ENCODE results near the gene TNFSF12. TPM values are rescaled to one million over a fixed set of nuclear protein-coding genes. Genes with fewer than 3 reads are reported as not detected.

The TNFSF12 gene
- polyA plus RNA-seq, 1 of the 3 experiments (the other 2 are of a cell fraction): 47.6 TPM

GRCh38 chr17:7587420-7588151, 38.7 kb downstream of the TNFSF12 start (continued):
- TF ChIP-seq CTCF (IDR thresholded peaks at IDR 0.05) (0 out of 2 replicates have a peak, but pooled peaks have one; percentile 6), GATA2 (CRISPR knock-in tag; IDR thresholded peaks at IDR 0.05) (no peak), TAF1 (IDR thresholded peaks at IDR 0.05; ENCODE audit: borderline replicate concordance, low read depth, low read length) (peak; percentile 51; the same call in 1 of the 2 replicates), POLR2AphosphoS5 (IDR thresholded peaks at IDR 0.05; ENCODE audit: low read depth, low read length) (no peak), MXI1 (IDR thresholded peaks at IDR 0.05; ENCODE audit: low read depth, low read length) (no peak), TCF12 (IDR thresholded peaks at IDR 0.05) (peak; percentile 48; the same call in 1 of the 2 replicates), FOXM1 (IDR thresholded peaks at IDR 0.05; ENCODE audit: low read depth) (no peak), USF1 (IDR thresholded peaks at IDR 0.05; ENCODE audit: borderline replicate concordance, low read depth) (no peak), RAD21 (IDR thresholded peaks at IDR 0.05; ENCODE audit: low read length) (no peak), YY1 (IDR thresholded peaks at IDR 0.05; ENCODE audit: low read depth) (no peak; the same call in 1 of the 2 replicates), RFX5 (IDR thresholded peaks at IDR 0.05; ENCODE audit: low read length) (no peak)

- TF ChIP-seq POLR2AphosphoS5 (IDR thresholded peaks at IDR 0.05; ENCODE audit: low read depth, low read length) (no peak), RXRA (IDR thresholded peaks at IDR 0.05; ENCODE audit: borderline replicate concordance, low read depth) (no peak), RCOR1 (IDR thresholded peaks at IDR 0.05; ENCODE audit: low read length) (no peak), RFX5 (IDR thresholded peaks at IDR 0.05; ENCODE audit: low read length) (no peak), FOXJ3 (CRISPR knock-in tag; IDR thresholded peaks at IDR 0.05) (no peak), TCF12 (IDR thresholded peaks at IDR 0.05) (no peak), EZH2phosphoT487 (IDR thresholded peaks at IDR 0.05; ENCODE audit: borderline replicate concordance, low read depth) (no peak), CTCF (IDR thresholded peaks at IDR 0.05) (no peak), USF1 (IDR thresholded peaks at IDR 0.05; ENCODE audit: borderline replicate concordance, low read depth) (no peak), GATA2 (CRISPR knock-in tag; IDR thresholded peaks at IDR 0.05) (no peak), GABPA (IDR thresholded peaks at IDR 0.05; ENCODE audit: low read depth) (no peak), JUND (IDR thresholded peaks at IDR 0.05) (no peak), NFIC (IDR thresholded peaks at IDR 0.05; ENCODE audit: borderline replicate concordance) (no peak)
- peaks cover 17 to 32% of the 10 kb centered on the region in 2 experiments for H3K4me1 ChIP-seq (ENCODE audit: control insufficient read depth in 1 of 2, insufficient read depth in 2 of 2, low read depth in 1 of 2, low read length in 1 of 2)
- peak; percentile 47 for DNase-seq
- H3K36me3 ChIP-seq (replicated peaks in 1 of 2; ENCODE audit: control insufficient read depth in 1 of 2, insufficient read depth in 2 of 2, low read length in 1 of 2): peaks cover 14 to 49% of the 10 kb centered on the region in 2 experiments
- H3K9me2 ChIP-seq: no peaks in the 10 kb centered on the region
- 88% methylated on average over 6 of the region's 30 CpGs for WGBS (ENCODE audit: low lambda C conversion rate)
- H3K27ac ChIP-seq (ENCODE audit: low read depth in 2 of 2, low read length in 1 of 2): peak overlapping the region in 1 of 2 experiments; percentile 65; a peak in 2 of 4 replicates
- peak overlapping the region; percentile 27; the same call in 1 of the 2 replicates for H3K9ac ChIP-seq
- H4K20me1 ChIP-seq (ENCODE audit: insufficient read depth): no peaks in the 10 kb centered on the region
- 0 out of 4 replicates have a peak overlapping the region, but pooled peaks of 1 of the 2 experiments have one; percentile 3 for H3K4me3 ChIP-seq (ENCODE audit: low read depth in 2 of 2, low read length in 1 of 2)
- H3F3A ChIP-seq (replicated peaks; ENCODE audit: insufficient read depth): peaks cover 42% of the 10 kb centered on the region
- ChIA-PET POLR2A (interaction anchor here (0.6 to 3.5 kb wide), 6 partner anchors 9 to 97 kb away, joined by 3 to 23 read pairs (median 3); partner anchors contain the start of genes CD68, FXR2, SAT2 and TP53), CTCF (interaction anchor here (0.7 to 3.4 kb wide), 27 partner anchors 9 to 453 kb away, joined by 3 to 22 read pairs (median 4); partner anchors contain the start of genes CD68, DNAH2, FXR2 and KDM6B)
- peak overlapping the region; percentile 68 for H3K4me2 ChIP-seq
- no peaks in the 10 kb centered on the region for H3K27me3 ChIP-seq (ENCODE audit: insufficient read depth)
- peaks cover 30% of the 10 kb centered on the region for H3K79me2 ChIP-seq (ENCODE audit: insufficient read depth)
- H2AFZ ChIP-seq (ENCODE audit: low read depth): no peak overlapping the region
- H3K9me3 ChIP-seq: no peaks in the 10 kb centered on the region
Observed at GRCh38 chr17:7588553-7589203, 39.8 kb downstream of the TNFSF12 start.
